SK-N-MC (cell line): ENCODE results near the gene C6orf120.

Experiments
- DNase-seq: peaks from one replicate; pipeline ENCODE4 v3.0.0-alpha.2; 2011; ENCODE audit warnings: low read depth, low spot score
- H3K27ac ChIP-seq: fragments of 200-600 bp; sonication (generic); 2 replicates; pipeline ENCODE4 v1.5.1; 2016; ENCODE audit warnings: mixed run types
- H3K36me3 ChIP-seq: fragments of 200-600 bp; sonication (generic); 2 replicates; pipeline ENCODE4 v1.6.1; 2017; ENCODE audit warnings: antibody characterized with exemption, low read length, mixed read lengths; ENCODE audit not compliant: insufficient read depth
- H3K4me3 ChIP-seq: fragments of 200-600 bp; sonication (generic); 2 replicates; pipeline ENCODE4 v1.5.1; 2016
- H3K9ac ChIP-seq: fragments of 200-600 bp; sonication (generic); 2 replicates; pipeline ENCODE4 v1.8.0; 2017; ENCODE audit warnings: mixed run types, mixed read lengths; ENCODE audit not compliant: insufficient read length
- H3K9me3 ChIP-seq: fragments of 200-600 bp; sonication (generic); 2 replicates; pipeline ENCODE4 v1.6.1; 2017; ENCODE audit warnings: low read depth, mild to moderate bottlenecking, antibody characterized with exemption, low read length, moderate library complexity, mixed read lengths
- EZH2 ChIP-seq: fragments of 200-600 bp; sonication (generic); IDR thresholded peaks from one replicate; pipeline ENCODE4 v1.6.1; 2017; ENCODE audit warnings: antibody characterized with exemption
- FOXP2 ChIP-seq: optimal IDR thresholded peaks from 2 replicates; pipeline ENCODE3; 2011; ENCODE audit warnings: mild to moderate bottlenecking, moderate library complexity; ENCODE audit not compliant: insufficient read depth; ENCODE audit errors: extremely low read length, control extremely low read depth
- POLR2AphosphoS5 ChIP-seq: IDR thresholded peaks from 2 replicates; pipeline ENCODE4 v1.6.1; 2012; ENCODE audit warnings: mild to moderate bottlenecking, low read depth, low read length, borderline replicate concordance

The C6orf120 gene

DNA sequence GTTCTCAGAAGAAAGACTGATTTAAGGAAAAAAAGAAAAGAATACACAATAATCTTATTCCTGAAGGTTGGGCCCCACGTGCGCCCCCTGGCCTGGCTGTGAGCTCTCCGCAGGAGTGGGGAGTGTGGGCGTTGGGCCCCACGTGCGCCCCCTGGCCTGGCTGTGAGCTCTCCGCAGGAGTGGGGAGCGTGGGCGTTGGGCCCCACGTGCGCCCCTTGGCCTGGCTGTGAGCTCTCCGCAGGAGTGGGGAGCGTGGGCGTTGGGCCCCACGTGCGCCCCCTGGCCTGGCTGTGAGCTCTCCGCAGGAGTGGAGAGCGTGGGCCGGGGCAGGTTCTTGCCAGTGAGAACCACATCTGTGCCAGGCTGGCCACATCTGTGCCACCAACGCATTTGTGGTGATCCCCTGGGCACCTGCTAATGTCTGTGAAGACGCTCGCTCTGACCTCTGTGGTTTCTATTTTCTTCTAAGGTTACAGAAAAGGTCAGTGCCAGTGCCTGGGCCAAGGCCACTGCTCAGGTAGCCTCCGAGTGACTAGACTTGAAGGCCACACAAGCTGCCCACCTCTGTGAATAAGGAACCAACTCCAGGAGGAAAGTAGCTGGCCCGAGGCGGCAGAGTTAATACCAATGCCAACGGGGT lies 41.1 kb upstream of the C6orf120 start:
- no peaks in the 10 kb centered on the region for H3K9me3 ChIP-seq
- H3K36me3 ChIP-seq, result peaks cover 13% of the 10 kb centered on the region; the same call in 1 of the 2 replicates
- H3K27ac ChIP-seq, result no peak overlapping the region
- no peak overlapping the region for H3K9ac ChIP-seq
- TF ChIP-seq POLR2AphosphoS5 (no peak), EZH2 (no peak), FOXP2 (no peak)
- no peak for DNase-seq
- H3K4me3 ChIP-seq, result no peak overlapping the region

DNA sequence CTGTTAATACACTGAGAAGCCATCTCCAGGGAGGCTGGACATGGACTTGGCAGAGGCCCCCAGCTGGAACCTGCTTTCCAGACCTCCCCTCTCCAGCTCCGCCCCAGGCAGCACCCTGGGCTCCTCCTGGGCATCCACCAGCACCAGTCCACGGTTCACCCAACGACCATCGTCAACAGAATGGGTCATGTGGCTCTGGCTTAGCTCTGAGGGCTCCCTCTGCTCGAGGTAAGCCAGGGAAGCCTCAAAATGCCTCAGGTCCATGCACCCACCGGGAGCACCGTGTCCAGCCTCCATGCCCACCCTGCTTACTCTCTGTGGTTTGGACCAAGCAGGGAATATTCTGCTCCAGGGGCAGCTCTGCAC lies 40.6 kb upstream of the C6orf120 start:
- no peak for TF ChIP-seq FOXP2
- no peak for TF ChIP-seq EZH2
- TF ChIP-seq POLR2AphosphoS5, result no peak
- no peak overlapping the region for H3K9ac ChIP-seq
- no peak overlapping the region for H3K4me3 ChIP-seq
- H3K36me3 ChIP-seq, result peaks cover 13% of the 10 kb centered on the region; the same call in 1 of the 2 replicates
- no peak for DNase-seq
- H3K9me3 ChIP-seq, result no peaks in the 10 kb centered on the region
- H3K27ac ChIP-seq, result no peak overlapping the region

DNA sequence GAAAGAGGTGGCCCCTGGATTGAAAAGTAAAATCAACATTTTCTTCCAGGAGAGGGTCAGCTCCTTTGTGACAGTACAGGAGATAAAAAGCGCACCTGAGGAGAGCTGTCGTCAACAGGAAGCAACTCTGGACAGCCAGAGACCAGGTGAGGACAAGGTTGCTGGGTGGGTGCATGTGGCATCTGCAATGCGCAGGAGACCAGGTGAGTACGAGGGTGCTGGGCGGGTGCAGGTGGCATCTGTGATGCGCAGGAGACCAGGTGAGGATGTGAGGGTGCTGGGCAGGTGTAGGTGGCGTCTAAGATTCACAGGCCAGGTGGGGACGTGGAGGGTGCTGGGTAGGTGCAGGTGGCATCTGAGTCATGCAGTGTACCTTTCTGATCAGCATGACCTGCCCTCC lies 38.5 kb upstream of the C6orf120 start:
- Histone ChIP-seq H3K27ac (no peak overlapping the region), H3K9me3 (no peaks in the 10 kb centered on the region), H3K36me3 (peaks cover 9% of the 10 kb centered on the region; the same call in 1 of the 2 replicates), H3K4me3 (no peak overlapping the region), H3K9ac (no peak overlapping the region)
- TF ChIP-seq EZH2 (no peak), POLR2AphosphoS5 (no peak)
- DNase-seq, result no peak

DNA sequence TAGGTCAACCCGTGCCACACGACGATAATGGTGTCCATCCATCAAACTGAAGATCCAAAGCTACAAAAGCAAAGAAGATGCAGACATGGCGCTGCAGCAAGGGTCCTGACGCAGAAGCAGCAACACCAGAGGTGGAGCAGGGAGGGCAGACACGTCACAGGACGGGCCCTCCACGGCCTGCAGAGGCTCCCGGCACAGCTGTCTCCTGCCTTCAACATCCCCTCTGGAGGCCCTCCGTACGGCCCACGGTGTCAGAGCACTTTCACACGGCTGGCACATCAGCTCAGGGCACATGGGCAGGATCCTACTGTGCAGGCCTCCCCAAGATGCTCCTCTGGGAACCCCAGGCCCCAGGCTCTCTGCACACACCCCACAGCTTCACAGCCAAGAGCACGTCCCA lies 37.7 kb upstream of the C6orf120 start:
- no peak overlapping the region for H3K4me3 ChIP-seq
- DNase-seq, result no peak
- no peak for TF ChIP-seq POLR2AphosphoS5
- TF ChIP-seq EZH2, result no peak
- TF ChIP-seq FOXP2, result no peak
- H3K27ac ChIP-seq, result no peak overlapping the region
- no peaks in the 10 kb centered on the region for H3K9me3 ChIP-seq
- peaks cover 9% of the 10 kb centered on the region; the same call in 1 of the 2 replicates for H3K36me3 ChIP-seq
- no peak overlapping the region for H3K9ac ChIP-seq

DNA sequence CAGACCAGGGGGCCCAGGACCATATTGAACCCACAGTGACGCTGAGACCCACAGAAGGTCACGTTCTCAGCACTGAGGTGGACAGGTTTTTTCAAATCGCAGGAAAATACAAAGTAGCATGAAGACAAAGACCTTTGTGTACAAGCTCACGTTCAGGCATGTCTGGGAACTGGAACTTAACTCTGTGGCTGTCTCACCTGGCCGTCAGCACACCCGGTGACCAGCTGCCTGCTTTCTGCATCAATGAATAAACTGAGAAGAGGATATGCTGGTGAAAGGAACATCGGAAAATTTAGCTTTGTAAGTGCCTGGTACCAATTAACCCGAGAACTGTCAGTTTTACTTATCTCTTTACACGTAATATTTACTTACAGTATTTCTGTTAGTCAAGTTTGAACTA lies 36.6 kb upstream of the C6orf120 start:
- no peak overlapping the region for H3K27ac ChIP-seq
- H3K36me3 ChIP-seq, result peaks cover 9% of the 10 kb centered on the region; the same call in 1 of the 2 replicates
- H3K4me3 ChIP-seq, result no peak overlapping the region
- TF ChIP-seq EZH2, result no peak
- TF ChIP-seq POLR2AphosphoS5, result no peak
- no peak for TF ChIP-seq FOXP2
- H3K9ac ChIP-seq, result no peak overlapping the region
- no peak for DNase-seq
- H3K9me3 ChIP-seq, result no peaks in the 10 kb centered on the region

DNA sequence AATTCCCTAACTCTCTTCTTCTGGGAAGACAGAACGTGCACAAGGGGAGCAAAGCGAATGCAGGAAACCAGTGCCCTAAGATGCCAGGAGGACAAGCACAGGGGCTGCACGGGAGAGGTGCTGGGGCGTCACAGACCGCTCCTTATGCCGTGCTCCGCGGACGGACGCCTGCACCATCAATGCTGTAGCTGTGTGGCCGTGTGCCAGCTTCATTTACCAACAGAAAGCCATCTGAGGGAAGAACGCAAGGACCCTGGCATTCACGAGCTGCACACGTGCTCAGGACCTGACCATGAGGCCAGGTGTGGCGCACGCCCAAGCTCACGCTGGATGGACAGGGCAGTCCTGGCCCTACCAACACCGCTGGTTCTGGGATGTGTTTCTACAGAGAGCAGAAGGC lies 35.5 kb upstream of the C6orf120 start:
- Histone ChIP-seq H3K36me3 (peaks cover 19% of the 10 kb centered on the region; the same call in 1 of the 2 replicates), H3K4me3 (no peak overlapping the region), H3K27ac (no peak overlapping the region), H3K9ac (no peak overlapping the region), H3K9me3 (no peaks in the 10 kb centered on the region)
- no peak for DNase-seq
- TF ChIP-seq POLR2AphosphoS5, result no peak
- no peak for TF ChIP-seq FOXP2
- TF ChIP-seq EZH2, result no peak

DNA sequence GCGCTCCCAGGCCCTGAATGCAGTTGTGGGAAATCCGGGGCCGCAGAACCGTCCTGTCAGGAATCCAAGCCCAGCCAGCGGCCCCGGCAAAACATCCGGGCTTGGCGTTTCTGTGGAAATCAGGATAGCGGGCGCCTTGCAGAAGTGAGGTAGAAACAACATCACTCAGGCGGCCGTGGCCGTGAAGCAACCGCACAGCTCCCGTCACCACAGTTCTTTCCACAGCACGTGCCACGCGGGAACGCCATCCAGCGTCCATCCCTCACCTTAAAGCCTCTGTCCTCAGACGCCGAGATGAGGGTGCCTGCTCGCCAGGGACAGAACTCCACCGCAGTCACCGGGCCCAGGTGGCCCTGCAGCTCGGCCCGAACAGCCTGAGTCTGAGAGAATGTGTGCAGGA lies 34.2 kb upstream of the C6orf120 start:
- Histone ChIP-seq H3K36me3 (peaks cover 27% of the 10 kb centered on the region; the same call in 1 of the 2 replicates), H3K9ac (no peak overlapping the region), H3K4me3 (no peak overlapping the region), H3K27ac (no peak overlapping the region), H3K9me3 (no peaks in the 10 kb centered on the region)
- DNase-seq, result no peak
- TF ChIP-seq FOXP2 (no peak), EZH2 (no peak), POLR2AphosphoS5 (no peak)

DNA sequence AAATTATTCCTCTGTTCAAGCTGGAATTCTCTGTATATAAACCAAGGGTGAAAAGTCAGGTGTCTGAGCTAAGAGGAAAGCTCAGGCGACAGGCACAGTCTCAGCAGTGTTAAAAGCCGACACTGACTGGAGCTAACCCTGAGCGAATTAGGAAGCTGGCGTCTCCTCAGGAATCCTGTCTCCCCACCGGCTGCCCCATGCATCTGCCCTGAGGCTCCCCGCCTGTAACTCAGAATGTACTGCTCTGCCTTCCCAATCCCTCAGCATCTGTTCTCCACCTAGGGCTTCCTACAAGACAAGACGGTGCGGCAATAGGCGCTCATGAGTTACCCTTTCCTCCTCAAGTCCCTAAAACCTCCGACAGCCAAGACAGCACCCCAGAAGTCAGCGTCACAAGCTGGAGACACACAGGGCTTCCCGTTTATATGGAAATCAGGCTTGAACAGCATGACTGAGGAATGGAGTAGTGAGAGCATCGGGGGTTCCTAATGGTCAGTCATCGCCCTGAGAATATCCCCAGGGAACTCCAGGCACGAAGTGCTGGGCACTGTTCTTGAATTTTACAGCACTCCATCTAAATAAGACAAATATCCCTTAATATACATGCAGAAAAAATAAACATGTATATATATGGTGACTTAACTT lies 33.6 kb upstream of the C6orf120 start:
- TF ChIP-seq EZH2 (no peak), POLR2AphosphoS5 (no peak), FOXP2 (no peak)
- H3K9me3 ChIP-seq, result no peaks in the 10 kb centered on the region
- H3K27ac ChIP-seq, result no peak overlapping the region
- H3K36me3 ChIP-seq, result peaks cover 27% of the 10 kb centered on the region; the same call in 1 of the 2 replicates
- no peak overlapping the region for H3K9ac ChIP-seq
- no peak for DNase-seq
- H3K4me3 ChIP-seq, result no peak overlapping the region

DNA sequence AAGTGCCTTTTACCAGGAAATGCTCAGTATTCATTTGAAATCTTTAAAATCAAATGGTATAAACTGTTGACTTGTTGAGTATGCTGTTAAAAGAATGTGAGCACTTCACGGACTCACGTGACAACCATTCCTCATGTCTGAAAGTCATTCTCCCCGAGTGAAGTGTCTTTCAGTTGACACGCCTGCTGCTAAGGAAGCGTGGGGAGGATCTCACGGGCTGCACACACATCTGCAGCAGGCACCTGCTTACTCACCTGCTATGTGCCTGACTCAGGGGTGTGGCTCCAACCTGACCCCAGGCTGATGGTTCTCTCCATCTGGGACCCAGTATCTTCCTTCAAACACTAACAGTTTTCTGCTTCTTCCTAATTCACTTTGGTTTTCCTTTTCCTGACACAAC lies 32.8 kb upstream of the C6orf120 start:
- peaks cover 21% of the 10 kb centered on the region; the same call in 1 of the 2 replicates for H3K36me3 ChIP-seq

More for the DNA sequence above, 32.8 kb upstream of the C6orf120 start:
- Histone ChIP-seq H3K9me3 (no peaks in the 10 kb centered on the region), H3K4me3 (no peak overlapping the region), H3K9ac (no peak overlapping the region), H3K27ac (no peak overlapping the region)
- no peak for DNase-seq
- TF ChIP-seq EZH2 (no peak), FOXP2 (no peak), POLR2AphosphoS5 (no peak)
